Fibroblast of mammary gland (primary cell): ENCODE measurements around the gene TUBB3.

Experiments used
- DNase-seq: peaks from one replicate; pipeline ENCODE4 v3.0.0-alpha.2; 2010; ENCODE audit warnings: low read depth
- H3K4me3 ChIP-seq: 2 replicates; pipeline ENCODE4 v1.5.1; 2011; ENCODE audit warnings: low read depth, mild to moderate bottlenecking, low read length, moderate library complexity; ENCODE audit not compliant: control insufficient read depth
- TF ChIP-seq, protein P1 (sequence below): conservative IDR thresholded peaks from 2 replicates; pipeline ENCODE4 v1.5.1; 2011; ENCODE audit warnings: low read depth, low read length, inconsistent platforms; ENCODE audit not compliant: control insufficient read depth, insufficient read depth

The TUBB3 gene

DNA sequence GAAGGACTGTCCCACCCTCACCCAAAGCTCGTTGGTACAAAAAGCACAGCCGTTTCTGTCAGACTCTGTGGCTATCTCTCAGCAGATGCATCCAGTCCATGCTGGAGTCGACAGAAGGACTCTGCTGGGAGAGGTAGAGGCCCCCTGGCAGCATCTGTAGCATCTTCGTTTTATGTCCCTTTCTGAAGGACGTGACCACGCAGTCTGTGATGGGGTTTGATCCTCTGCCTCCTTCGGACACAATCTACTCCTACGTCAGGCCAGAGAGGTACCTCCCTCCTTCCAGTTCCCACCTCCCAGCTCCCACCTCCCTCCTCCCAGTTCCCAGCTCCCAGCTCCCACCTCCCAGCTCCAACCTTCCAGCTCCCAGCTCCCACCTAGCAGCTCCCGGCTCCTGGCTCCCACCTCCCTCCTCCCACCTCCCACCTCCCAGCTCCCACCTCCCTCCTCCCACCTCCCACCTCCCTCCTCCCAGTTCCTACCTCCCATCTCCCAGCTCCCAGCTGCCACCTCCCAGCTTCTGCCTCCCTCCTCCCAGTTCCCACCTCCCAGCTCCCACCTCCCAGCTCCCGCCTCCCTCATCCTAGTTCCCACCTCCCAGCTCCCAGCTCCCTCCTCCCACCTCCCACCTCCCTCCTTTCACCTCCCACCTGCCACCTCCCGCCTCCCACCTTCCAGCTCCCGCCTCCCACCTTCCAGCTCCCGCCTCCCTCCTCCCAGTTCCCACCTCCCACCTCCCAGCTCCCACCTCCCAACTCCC, 15.9 kb upstream of the TUBB3 start:
- H3K4me3 ChIP-seq: no peak overlapping the region
- TF ChIP-seq, protein P1, sequence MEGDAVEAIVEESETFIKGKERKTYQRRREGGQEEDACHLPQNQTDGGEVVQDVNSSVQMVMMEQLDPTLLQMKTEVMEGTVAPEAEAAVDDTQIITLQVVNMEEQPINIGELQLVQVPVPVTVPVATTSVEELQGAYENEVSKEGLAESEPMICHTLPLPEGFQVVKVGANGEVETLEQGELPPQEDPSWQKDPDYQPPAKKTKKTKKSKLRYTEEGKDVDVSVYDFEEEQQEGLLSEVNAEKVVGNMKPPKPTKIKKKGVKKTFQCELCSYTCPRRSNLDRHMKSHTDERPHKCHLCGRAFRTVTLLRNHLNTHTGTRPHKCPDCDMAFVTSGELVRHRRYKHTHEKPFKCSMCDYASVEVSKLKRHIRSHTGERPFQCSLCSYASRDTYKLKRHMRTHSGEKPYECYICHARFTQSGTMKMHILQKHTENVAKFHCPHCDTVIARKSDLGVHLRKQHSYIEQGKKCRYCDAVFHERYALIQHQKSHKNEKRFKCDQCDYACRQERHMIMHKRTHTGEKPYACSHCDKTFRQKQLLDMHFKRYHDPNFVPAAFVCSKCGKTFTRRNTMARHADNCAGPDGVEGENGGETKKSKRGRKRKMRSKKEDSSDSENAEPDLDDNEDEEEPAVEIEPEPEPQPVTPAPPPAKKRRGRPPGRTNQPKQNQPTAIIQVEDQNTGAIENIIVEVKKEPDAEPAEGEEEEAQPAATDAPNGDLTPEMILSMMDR: no peak
- DNase-seq: no peak

DNA sequence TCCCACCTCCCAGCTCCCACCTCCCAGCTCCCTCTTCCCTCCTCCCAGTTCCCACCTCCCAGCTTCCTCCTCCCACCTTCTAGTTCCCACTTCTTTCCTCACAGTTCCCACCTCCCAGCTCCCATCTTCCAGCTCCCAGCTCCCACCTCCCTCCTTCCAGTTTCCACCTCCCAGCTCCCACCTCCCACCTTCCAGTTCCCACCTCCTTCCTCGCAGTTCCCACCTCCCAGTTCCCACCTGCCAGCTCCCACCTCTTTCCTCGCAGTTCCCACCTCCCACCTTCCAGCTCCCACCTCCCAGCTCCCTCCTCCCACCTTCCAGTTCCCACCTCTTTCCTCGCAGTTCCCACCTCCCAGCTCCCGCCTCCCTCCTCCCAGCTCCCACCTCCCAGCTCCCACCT, 14.9 kb upstream of the TUBB3 start:
- DNase-seq: no peak
- TF ChIP-seq, protein P1: no peak
- no peak overlapping the region for H3K4me3 ChIP-seq

DNA sequence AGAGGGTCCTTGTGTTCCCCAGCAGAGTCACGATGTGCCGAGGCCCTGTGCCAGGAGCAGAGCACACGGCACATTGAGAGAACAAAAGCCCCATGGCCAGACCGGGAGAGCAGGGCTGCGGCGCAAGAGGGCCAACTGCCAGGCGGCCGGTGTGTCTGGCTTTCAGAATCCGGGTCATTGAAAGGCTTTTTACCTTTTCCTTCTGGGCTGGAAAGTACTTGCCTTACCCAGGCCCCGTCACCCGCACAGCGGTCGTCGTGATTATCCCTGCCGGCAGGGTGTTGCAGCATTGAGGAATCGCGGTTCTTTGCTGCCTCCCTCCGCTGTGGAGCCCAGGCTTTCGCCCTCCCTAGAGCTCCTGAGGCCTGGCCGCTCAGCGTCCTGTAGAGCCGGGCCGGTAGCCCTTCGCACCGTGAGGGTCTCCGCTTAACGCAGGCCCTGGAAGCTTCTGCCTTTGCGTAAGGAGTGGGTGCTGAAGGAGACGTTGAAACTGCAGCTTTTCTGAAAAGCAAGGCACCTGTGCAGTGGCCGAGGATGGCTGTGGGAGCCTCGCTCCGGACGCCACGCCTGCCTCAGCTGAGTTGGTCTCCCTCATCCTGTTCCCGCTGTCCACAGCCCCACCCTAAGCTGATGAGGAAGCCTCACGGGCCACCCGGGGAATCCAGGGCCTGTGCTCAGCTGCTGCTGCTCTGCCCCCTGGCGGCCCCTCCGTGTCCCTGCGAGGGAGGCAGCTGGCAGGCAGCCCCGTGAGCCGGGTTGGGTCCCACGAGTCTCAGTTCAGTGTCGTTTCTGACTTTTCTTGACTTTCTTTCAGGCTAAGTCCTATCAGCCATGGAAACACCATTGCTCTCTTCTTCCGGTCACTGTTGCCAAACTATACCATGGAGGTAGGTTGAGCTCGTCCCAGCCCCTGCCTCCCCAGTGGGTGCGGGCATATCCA, 13.1 kb upstream of the TUBB3 start:
- TF ChIP-seq, protein P1: peak; percentile 76
- DNase-seq: peak; percentile 82
- no peak overlapping the region for H3K4me3 ChIP-seq

DNA sequence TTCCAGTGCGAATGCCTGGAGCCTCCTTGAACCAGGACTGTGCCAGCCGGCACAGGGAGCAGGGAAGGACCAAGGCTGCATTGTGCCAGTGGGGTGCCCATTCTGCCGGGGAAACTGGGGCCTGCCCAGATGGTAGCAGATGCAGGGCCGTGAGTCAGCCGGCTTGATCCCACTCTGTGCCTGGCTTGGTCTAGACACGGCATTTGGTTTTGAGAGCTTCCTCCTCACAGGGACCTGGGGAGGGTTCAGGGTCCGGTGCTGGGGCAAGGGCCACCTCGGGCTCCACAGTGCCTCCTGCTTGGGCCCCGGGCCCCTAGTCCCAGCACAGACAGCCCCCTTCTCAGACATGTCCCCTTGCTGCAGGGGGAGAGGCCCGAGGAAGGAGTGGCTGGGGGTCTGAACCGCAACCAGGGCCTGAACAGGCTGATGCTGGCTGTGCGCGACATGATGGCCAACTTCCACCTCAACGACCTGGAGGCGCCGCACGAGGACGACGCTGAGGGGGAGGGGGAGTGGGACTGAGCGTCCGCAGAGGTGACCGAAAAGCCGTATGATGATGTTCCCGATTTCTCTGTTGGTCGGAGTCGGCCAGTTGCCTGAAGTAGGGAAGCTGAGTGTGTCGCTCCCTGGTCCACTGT, 12.3 kb upstream of the TUBB3 start:
- TF ChIP-seq, protein P1: no peak
- no peak overlapping the region for H3K4me3 ChIP-seq
- no peak for DNase-seq

DNA sequence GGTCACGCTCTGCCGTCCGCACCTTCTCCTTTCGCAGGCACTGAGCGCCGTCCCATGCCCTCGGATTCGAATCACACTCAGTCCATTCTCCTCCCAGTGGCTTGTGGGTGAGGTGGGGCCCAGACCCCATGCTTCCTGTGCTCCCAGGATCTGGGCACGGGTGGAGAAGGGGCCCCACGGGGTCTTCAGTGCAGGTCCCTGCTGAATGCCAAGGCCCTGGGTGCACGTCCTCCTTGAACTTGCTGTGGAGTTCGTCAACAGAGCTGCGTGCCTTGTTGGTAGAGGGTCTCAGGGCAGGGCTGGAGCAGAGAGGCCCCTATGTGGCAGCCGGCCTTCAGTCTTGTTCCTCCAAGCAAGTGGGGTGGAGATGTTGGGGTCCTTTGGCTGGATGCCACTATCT, 11.8 kb upstream of the TUBB3 start:
- DNase-seq: no peak
- H3K4me3 ChIP-seq: no peak overlapping the region
- TF ChIP-seq, protein P1: no peak

DNA sequence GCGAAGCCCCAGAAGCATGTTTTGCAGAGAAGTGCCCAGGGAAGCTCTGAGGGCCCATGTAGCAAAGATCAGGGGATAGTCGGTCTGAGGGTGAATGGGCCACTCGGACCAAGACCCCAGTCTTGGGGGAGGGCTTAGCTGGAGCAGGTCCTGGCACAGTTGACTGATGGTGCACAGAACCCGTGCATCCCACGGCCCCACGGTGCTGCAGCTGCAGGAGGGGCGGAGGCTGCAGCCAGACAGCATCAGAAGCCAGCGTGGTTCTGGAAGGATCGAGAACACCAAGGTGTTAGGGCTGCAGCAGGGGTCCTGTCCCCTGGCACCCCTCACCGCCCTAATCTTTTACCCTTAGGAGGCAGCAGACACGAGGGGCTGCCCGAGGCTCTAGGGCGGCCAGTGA, 11.0 kb upstream of the TUBB3 start:
- H3K4me3 ChIP-seq: no peak overlapping the region
- TF ChIP-seq, protein P1: no peak
- DNase-seq: no peak
